Colonic mucosa (tissue), 4 donors: ENCODE results near the gene RTN3. TPM values are rescaled to one million over a fixed set of nuclear protein-coding genes. Genes with fewer than 3 reads are reported as not detected.
"Not testable (repeated sequence)": the region's sequence is repeated elsewhere in the genome, so short reads cannot be mapped to it uniquely, and the experiment has no call there.

Source experiments
- DNase-seq: peaks from one replicate; pipeline ENCODE4 v3.0.0-alpha.2; 2020
- H3K27ac ChIP-seq: fragments of 200-600 bp; one replicate; pipeline ENCODE4 v1.8.0; 2021
- H3K27me3 ChIP-seq: fragments of 200-600 bp; one replicate; pipeline ENCODE4 v1.8.0; 2021
- H3K36me3 ChIP-seq: fragments of 200-600 bp; one replicate; pipeline ENCODE4 v1.8.0; 2021
- H3K4me1 ChIP-seq: fragments of 200-600 bp; one replicate; pipeline ENCODE4 v1.8.0; 2021; ENCODE audit warnings: mild to moderate bottlenecking
- H3K4me3 ChIP-seq: fragments of 200-600 bp; one replicate; pipeline ENCODE4 v1.8.0; 2021
- H3K9ac ChIP-seq, 2 donors: one replicate each; pipeline ENCODE4 v1.7.0; 2013; ENCODE audit warnings: control low read depth in 2 of 2, low read depth in 2 of 2, low read length in 2 of 2
- H3K9me3 ChIP-seq: fragments of 200-600 bp; one replicate; pipeline ENCODE4 v1.8.0; 2021
- CTCF ChIP-seq: fragments of 200-600 bp; IDR thresholded peaks from one replicate; pipeline ENCODE4 v1.8.0; 2022; ENCODE audit warnings: antibody characterized with exemption, mild to moderate bottlenecking
- intact Hi-C: fragments of 100-400 bp; cut with DNase I; formaldehyde crosslinking; loops from one replicate; pipeline ENCODE4 v1.14.1; 2022
- total RNA-seq, 2 donors: library from RNA; stranded (reverse); fragmentation: NEBNext Ultra II Directional in 1 of 2; extraction: Animal tissue kit (Norgen Biotek cat#: 25700) in 1 of 2; gene quantifications; one replicate each; pipeline ENCODE4 v1.2.1, GENCODE V29; 2021
- donor health status: healthy.
- donor health status: DM: no; HTN: no; CAD: no.
- donor health status: DM: no; HTN: no; CAD: no.

The RTN3 gene
- total RNA-seq, 2 donors from 2014 or later, result 110 to 128 TPM

DNA sequence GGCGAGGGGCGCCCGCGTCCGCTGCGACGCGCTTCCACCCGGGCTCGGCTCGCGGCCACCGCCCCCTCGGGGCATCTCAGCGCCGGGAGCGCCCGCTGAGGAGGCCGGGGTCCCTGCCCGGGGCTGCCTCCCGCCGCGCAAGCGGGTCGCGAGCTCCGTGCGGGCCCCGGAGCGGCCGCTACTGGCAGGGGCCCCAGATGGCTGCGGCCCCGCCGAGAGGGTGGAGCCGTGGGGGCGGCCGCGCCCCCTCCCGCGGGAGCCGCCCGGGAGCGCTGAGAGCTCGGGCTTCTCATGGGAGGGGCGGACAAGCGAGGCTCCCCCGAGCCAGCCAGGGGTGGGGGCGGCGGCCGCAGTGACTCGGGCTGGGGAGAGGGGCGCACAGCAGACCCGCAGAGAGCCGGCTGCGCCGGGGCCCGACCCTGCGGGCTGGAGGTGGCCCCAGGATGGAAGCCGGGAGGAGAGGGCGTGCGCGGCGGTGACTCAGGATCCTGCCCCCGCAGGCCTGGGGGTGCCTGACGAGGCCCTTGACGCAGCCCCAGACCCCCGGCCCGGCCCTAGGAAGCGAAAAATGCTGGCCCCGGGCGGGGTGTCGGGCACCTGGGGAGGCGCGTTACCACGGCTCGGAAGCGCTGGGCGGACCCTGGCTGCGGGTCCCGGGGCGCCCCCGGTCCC lies 87.9 kb downstream of the RTN3 start:
- Histone ChIP-seq H3K9ac (peak overlapping the region; percentile 26 to 73), H3K27me3 (peaks cover 7% of the 10 kb centered on the region), H3K36me3 (no peaks in the 10 kb centered on the region), H3K9me3 (no peaks in the 10 kb centered on the region), H3K4me3 (peak overlapping the region; percentile 79), H3K4me1 (peaks cover 27% of the 10 kb centered on the region), H3K27ac (peak overlapping the region; percentile 27)
- no peak for TF ChIP-seq CTCF
- DNase-seq, result peak; percentile 32
- intact Hi-C loops, result loop anchor here (5.0 kb wide), 2 partner anchors 68 to 173 kb away; partner anchors contain the start of gene MARK2

DNA sequence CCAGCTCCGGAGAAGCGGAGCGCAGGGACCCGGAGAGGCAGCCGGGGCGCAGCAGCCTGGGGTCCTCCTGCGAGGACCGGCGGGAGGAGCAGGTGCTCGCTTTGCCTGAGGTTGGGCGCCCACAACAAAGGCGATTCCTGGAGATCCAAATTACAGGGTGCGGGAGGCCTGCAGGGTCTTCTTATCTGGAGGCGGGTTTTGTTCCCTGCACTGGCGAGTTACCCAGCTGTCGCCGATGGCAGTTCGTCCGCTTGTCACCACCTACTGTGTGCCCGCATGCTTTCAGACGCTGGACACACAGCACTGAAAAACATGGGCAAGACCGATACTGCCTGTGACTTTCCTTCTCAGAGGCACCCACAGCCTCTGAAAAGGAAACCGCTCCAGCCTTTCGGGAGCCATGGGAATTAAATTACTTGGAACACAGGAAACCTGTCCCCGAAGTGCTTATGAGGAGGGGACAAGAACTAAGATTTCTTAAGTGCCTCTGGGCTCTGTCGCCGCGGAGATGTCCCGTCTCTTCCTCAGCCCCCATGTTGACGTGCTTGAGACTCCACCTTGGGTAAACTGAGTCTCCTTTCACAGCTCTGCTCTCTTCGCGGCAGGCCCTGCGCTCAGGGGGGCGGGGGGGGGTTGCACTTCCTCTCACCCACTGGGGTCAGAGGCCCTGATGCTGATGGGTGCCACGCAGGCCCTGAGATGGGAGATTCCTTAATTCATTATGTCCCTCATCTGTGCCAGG lies 88.6 kb downstream of the RTN3 start:
- H3K27me3 ChIP-seq, result peaks cover 7% of the 10 kb centered on the region
- no peak overlapping the region for H3K27ac ChIP-seq
- no peaks in the 10 kb centered on the region for H3K36me3 ChIP-seq
- H3K9me3 ChIP-seq, result no peaks in the 10 kb centered on the region
- H3K9ac ChIP-seq, result peak overlapping the region; percentile 26 to 73
- H3K4me1 ChIP-seq, result peaks cover 23% of the 10 kb centered on the region
- H3K4me3 ChIP-seq, result peak overlapping the region; percentile 79
- no peak for TF ChIP-seq CTCF
- no peak for DNase-seq
- intact Hi-C loops, result loop anchor here (5.0 kb wide), 2 partner anchors 67 to 172 kb away; partner anchors contain the start of gene MARK2

DNA sequence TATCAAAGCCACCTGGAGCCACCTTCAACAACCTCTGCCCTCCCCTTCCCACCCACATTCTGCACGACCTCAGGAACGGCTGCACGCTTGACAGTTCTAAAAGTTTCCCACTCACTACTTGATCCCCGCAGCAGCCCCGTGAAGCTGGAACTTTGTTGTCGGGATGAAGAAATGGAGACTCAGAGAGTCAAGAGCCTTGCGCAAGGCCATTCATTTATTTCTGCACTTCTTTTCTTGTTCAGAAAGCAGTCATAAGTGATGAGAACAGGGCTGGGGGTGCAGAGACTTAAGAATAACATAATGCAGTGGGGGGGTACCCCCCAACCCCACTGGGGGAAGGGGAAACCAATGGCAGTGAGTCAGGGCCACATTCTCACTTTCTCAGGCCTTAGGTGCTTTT lies 89.5 kb downstream of the RTN3 start:
- Histone ChIP-seq H3K36me3 (no peaks in the 10 kb centered on the region), H3K9me3 (no peaks in the 10 kb centered on the region), H3K9ac (no peak overlapping the region), H3K4me3 (no peak overlapping the region), H3K27me3 (peaks cover 7% of the 10 kb centered on the region), H3K27ac (no peak overlapping the region), H3K4me1 (peaks cover 18% of the 10 kb centered on the region)
- TF ChIP-seq CTCF, result no peak
- no peak for DNase-seq
- intact Hi-C loops, result no loop called here

DNA sequence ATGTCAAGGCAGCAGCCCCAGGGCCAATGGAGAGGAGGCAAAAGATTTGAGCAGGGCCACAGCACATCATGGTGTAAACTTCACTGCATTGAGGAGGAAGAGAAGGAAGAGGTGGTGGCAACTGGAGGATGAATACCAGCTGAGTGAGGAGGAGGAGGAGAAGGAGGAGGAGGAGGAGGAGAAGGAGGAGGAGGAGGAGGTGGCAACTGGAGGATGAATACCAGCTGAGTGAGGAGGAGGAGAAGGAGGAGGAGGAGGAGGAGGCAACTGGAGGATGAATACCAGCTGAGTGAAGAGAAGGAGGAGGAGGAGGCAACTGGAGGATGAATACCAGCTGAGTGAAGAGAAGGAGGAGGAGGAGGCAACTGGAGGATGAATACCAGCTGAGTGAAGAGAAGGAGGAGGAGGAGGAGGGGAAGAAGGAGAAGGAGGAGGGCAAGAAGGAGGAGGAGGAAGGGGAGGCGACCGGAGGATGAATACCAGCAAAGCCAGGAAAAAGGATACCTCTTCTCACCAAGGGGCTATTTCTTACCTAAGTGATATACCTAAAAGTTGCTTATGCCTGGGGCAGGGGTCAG lies 90.5 kb downstream of the RTN3 start:
- H3K9ac ChIP-seq, H3K27ac ChIP-seq, DNase-seq, H3K4me3 ChIP-seq, H3K36me3 ChIP-seq, H3K27me3 ChIP-seq, H3K9me3 ChIP-seq, intact Hi-C loops: not testable (repeated sequence)
- H3K4me1 ChIP-seq, result peaks cover 12% of the 10 kb centered on the region

- intact Hi-C loops, result no loop called here
- Histone ChIP-seq H3K9me3 (no peaks in the 10 kb centered on the region), H3K4me3 (no peak overlapping the region), H3K27me3 (no peaks in the 10 kb centered on the region), H3K36me3 (no peaks in the 10 kb centered on the region), H3K27ac (no peak overlapping the region), H3K9ac (no peak overlapping the region), H3K4me1 (no peaks in the 10 kb centered on the region)
- TF ChIP-seq CTCF, result no peak
- no peak for DNase-seq
Measured at GRCh38 chr11:63775191-63775590, 93.9 kb downstream of the RTN3 start.

GRCh38 chr11:63779039-63779438 lies 97.7 kb downstream of the RTN3 start:
- H3K9me3 ChIP-seq, result no peaks in the 10 kb centered on the region
- H3K4me3 ChIP-seq, result no peak overlapping the region
- no peaks in the 10 kb centered on the region for H3K4me1 ChIP-seq
- intact Hi-C loops, result no loop called here
- no peak for TF ChIP-seq CTCF
- no peak for DNase-seq
- H3K27ac ChIP-seq, result no peak overlapping the region
- H3K9ac ChIP-seq, result no peak overlapping the region
- no peaks in the 10 kb centered on the region for H3K27me3 ChIP-seq
- no peaks in the 10 kb centered on the region for H3K36me3 ChIP-seq
